Chondrocyte (in vitro differentiated cells): ENCODE data around the gene FNDC11. TPM values are rescaled to one million over a fixed set of nuclear protein-coding genes. Genes with fewer than 3 reads are reported as not detected.

Experiments used
- DNase-seq: peaks from one replicate; pipeline ENCODE4 v3.0.0; 2021; ENCODE audit warnings: mixed read lengths, low spot score
- H3K27ac Mint-ChIP-seq: one replicate; pipeline ENCODE4 v1.8.0; 2021; ENCODE audit warnings: mild to moderate bottlenecking, moderate library complexity, mixed read lengths; ENCODE audit not compliant: unreplicated experiment
- H3K27me3 Mint-ChIP-seq: 2 replicates; pipeline ENCODE4 v1.8.0; 2021; ENCODE audit warnings: low read depth, mixed read lengths
- H3K36me3 Mint-ChIP-seq: 2 replicates; pipeline ENCODE4 v1.8.0; 2021; ENCODE audit warnings: low read depth, mixed read lengths
- H3K4me1 Mint-ChIP-seq: 2 replicates; pipeline ENCODE4 v1.8.0; 2021; ENCODE audit warnings: low read depth, mild to moderate bottlenecking, mixed read lengths
- H3K4me3 Mint-ChIP-seq: one replicate; pipeline ENCODE4 v1.8.0; 2021; ENCODE audit warnings: mild to moderate bottlenecking, moderate library complexity, mixed read lengths; ENCODE audit not compliant: unreplicated experiment
- H3K9me3 Mint-ChIP-seq: 2 replicates; pipeline ENCODE4 v1.8.0; 2021; ENCODE audit warnings: low read depth, mixed read lengths
- total RNA-seq: library from RNA; stranded (reverse); gene quantifications from 3 replicates; pipeline ENCODE4 v1.2.1, GENCODE V29; 2021
- TF ChIP-seq, protein P1 (sequence below): fragments of 200-600 bp; sonication (generic); IDR thresholded peaks from 2 replicates; pipeline ENCODE4 v1.5.0; 2021; ENCODE audit warnings: antibody characterized with exemption, mild to moderate bottlenecking, moderate library complexity

Gene FNDC11
- total RNA-seq, 1 donor from 2014 or later, result 0.25 TPM

- no peak overlapping the region for H3K27ac Mint-ChIP-seq
- no peaks in the 10 kb centered on the region for H3K4me1 Mint-ChIP-seq
- peaks cover 4% of the 10 kb centered on the region for H3K36me3 Mint-ChIP-seq
These were observed 8.7 kb downstream of the FNDC11 start for GRCh38 chr20:63562461-63563224.

GRCh38 chr20:63563225-63563935, 9.4 kb downstream of the FNDC11 start:
- Mint-ChIP-seq H3K9me3 (no peaks in the 10 kb centered on the region), H3K27me3 (no peaks in the 10 kb centered on the region), H3K36me3 (peaks cover 4% of the 10 kb centered on the region), H3K4me1 (no peaks in the 10 kb centered on the region), H3K4me3 (no peak overlapping the region), H3K27ac (no peak overlapping the region)
- TF ChIP-seq, protein P1, sequence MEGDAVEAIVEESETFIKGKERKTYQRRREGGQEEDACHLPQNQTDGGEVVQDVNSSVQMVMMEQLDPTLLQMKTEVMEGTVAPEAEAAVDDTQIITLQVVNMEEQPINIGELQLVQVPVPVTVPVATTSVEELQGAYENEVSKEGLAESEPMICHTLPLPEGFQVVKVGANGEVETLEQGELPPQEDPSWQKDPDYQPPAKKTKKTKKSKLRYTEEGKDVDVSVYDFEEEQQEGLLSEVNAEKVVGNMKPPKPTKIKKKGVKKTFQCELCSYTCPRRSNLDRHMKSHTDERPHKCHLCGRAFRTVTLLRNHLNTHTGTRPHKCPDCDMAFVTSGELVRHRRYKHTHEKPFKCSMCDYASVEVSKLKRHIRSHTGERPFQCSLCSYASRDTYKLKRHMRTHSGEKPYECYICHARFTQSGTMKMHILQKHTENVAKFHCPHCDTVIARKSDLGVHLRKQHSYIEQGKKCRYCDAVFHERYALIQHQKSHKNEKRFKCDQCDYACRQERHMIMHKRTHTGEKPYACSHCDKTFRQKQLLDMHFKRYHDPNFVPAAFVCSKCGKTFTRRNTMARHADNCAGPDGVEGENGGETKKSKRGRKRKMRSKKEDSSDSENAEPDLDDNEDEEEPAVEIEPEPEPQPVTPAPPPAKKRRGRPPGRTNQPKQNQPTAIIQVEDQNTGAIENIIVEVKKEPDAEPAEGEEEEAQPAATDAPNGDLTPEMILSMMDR, result no peak
- no peak for DNase-seq

More at GRCh38 chr20:63562461-63563224, 8.7 kb downstream of the FNDC11 start:
- H3K27me3 Mint-ChIP-seq, result no peaks in the 10 kb centered on the region
- TF ChIP-seq, protein P1, result no peak
- H3K4me3 Mint-ChIP-seq, result no peak overlapping the region
- no peaks in the 10 kb centered on the region for H3K9me3 Mint-ChIP-seq
- DNase-seq, result no peak

- Mint-ChIP-seq H3K27ac (no peak overlapping the region), H3K27me3 (no peaks in the 10 kb centered on the region)
These were observed 10.3 kb downstream of the FNDC11 start for GRCh38 chr20:63564036-63564810.

DNA sequence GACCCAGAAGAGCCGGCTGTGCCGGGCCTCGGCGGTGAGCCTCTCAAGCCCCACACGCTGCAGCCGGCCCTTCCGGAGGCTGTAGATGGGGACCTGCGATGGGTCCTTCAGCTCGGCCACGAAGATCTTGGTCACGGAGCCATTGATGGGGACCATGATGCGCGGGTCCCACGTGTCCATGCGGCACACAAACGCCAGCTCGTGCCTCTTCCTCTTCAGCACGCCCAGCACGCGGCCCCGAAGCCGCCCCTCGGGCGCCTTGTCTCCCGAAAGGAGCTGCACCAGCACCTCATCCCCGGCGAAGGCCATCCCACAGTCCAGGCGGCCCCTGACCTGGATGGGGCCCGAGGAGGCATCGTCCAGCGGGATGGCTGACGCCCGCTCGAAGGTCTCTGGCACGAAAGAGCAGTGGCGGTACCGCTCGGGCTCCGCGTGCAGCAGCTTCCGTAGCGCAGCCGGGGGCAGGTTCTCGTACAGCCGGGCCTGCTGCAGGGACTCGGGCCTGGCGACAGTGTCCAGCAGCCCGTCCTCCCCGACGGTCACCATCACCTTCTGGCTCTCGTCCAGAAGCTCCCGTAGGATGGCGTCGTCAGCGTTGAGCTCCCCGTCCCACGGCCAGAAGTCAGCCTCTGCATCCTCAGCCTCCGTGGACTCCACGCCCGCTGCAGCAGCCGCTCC, 11.2 kb downstream of the FNDC11 start:
- Mint-ChIP-seq H3K9me3 (no peaks in the 10 kb centered on the region), H3K4me3 (no peak overlapping the region), H3K27ac (no peak overlapping the region), H3K4me1 (no peaks in the 10 kb centered on the region), H3K36me3 (peaks cover 3% of the 10 kb centered on the region), H3K27me3 (no peaks in the 10 kb centered on the region)
- DNase-seq, result no peak
- TF ChIP-seq, protein P1, result no peak

More at GRCh38 chr20:63564036-63564810, 10.3 kb downstream of the FNDC11 start:
- H3K9me3 Mint-ChIP-seq, result no peaks in the 10 kb centered on the region
- no peaks in the 10 kb centered on the region for H3K4me1 Mint-ChIP-seq
- no peak overlapping the region for H3K4me3 Mint-ChIP-seq
- DNase-seq, result no peak
- TF ChIP-seq, protein P1, result no peak
- H3K36me3 Mint-ChIP-seq, result peaks cover 3% of the 10 kb centered on the region
